Astrocyte (in vitro differentiated cells and primary cell): ENCODE measurements around the gene GPATCH8. TPM values are rescaled to one million over a fixed set of nuclear protein-coding genes. Genes with fewer than 3 reads are reported as not detected.

Experiments
- DNase-seq: peaks from one replicate; pipeline ENCODE4 v3.0.0-alpha.2; 2010; ENCODE audit warnings: low read depth
- FAIRE-seq: peaks from 2 replicates; lab custom pipeline; 2011; peaks lifted over from hg19 to GRCh38; lab: Jason Lieb, UNC
- H2AFZ ChIP-seq: 2 replicates; pipeline ENCODE4 v1.6.0; 2012; ENCODE audit warnings: low read depth, low read length, inconsistent platforms
- H3K27ac ChIP-seq: 2 replicates; pipeline ENCODE4 v1.5.1; 2011; ENCODE audit warnings: low read depth, low read length, inconsistent platforms
- H3K27me3 ChIP-seq: 2 replicates; pipeline ENCODE4 v1.6.0; 2011; ENCODE audit warnings: low read length, inconsistent platforms; ENCODE audit not compliant: insufficient read depth
- H3K36me3 ChIP-seq: 2 replicates; pipeline ENCODE4 v1.5.1; 2011; ENCODE audit warnings: low read length, inconsistent platforms; ENCODE audit not compliant: insufficient read depth
- H3K4me1 ChIP-seq: 2 replicates; pipeline ENCODE4 v1.5.1; 2011; ENCODE audit warnings: low read length, inconsistent platforms; ENCODE audit not compliant: insufficient read depth
- H3K4me2 ChIP-seq: 2 replicates; pipeline ENCODE4 v1.6.0; 2012; ENCODE audit warnings: low read length, inconsistent platforms
- H3K4me3 ChIP-seq: 2 replicates; pipeline ENCODE4 v1.5.1; 2011; ENCODE audit warnings: low read depth, mild to moderate bottlenecking, low read length, inconsistent platforms; ENCODE audit not compliant: insufficient read depth
- H3K79me2 ChIP-seq: 2 replicates; pipeline ENCODE4 v1.6.0; 2012; ENCODE audit warnings: mild to moderate bottlenecking, low read length, inconsistent platforms; ENCODE audit not compliant: insufficient read depth
- H3K9ac ChIP-seq: 2 replicates; pipeline ENCODE4 v1.6.0; 2012; ENCODE audit warnings: mild to moderate bottlenecking, low read length, inconsistent platforms
- H3K9me3 ChIP-seq: 2 replicates; pipeline ENCODE4 v1.5.1; 2012; ENCODE audit warnings: low read depth, mild to moderate bottlenecking, low read length, inconsistent platforms; ENCODE audit not compliant: insufficient read depth
- H4K20me1 ChIP-seq: 2 replicates; pipeline ENCODE4 v1.6.0; 2012; ENCODE audit warnings: low read length, inconsistent platforms; ENCODE audit not compliant: insufficient read depth
- H3K27ac Mint-ChIP-seq: one replicate; pipeline ENCODE4 v1.8.0; 2021; ENCODE audit warnings: mild to moderate bottlenecking, mixed read lengths; ENCODE audit not compliant: unreplicated experiment
- H3K27me3 Mint-ChIP-seq: one replicate; pipeline ENCODE4 v1.8.0; 2021; ENCODE audit warnings: low read depth, mixed read lengths; ENCODE audit not compliant: unreplicated experiment
- H3K36me3 Mint-ChIP-seq: one replicate; pipeline ENCODE4 v1.8.0; 2021; ENCODE audit warnings: low read depth, mixed read lengths; ENCODE audit not compliant: unreplicated experiment
- H3K4me1 Mint-ChIP-seq: one replicate; pipeline ENCODE4 v1.8.0; 2021; ENCODE audit warnings: low read depth, mixed read lengths; ENCODE audit not compliant: unreplicated experiment
- H3K4me3 Mint-ChIP-seq: one replicate; pipeline ENCODE4 v1.8.0; 2021; ENCODE audit warnings: mild to moderate bottlenecking, moderate library complexity, mixed read lengths; ENCODE audit not compliant: unreplicated experiment
- H3K9me3 Mint-ChIP-seq: one replicate; pipeline ENCODE4 v1.8.0; 2021; ENCODE audit warnings: mild to moderate bottlenecking, mixed read lengths; ENCODE audit not compliant: unreplicated experiment
- EZH2 ChIP-seq: IDR thresholded peaks from 2 replicates; pipeline ENCODE4 v1.6.1; 2012; ENCODE audit warnings: mild to moderate bottlenecking, low read length, inconsistent platforms; ENCODE audit not compliant: insufficient read depth
- total RNA-seq: library from RNA; stranded (reverse); gene quantifications from 2 replicates; pipeline ENCODE4 v1.2.1, GENCODE V29; 2021
- TF ChIP-seq, protein P1 (sequence below): IDR thresholded peaks from 2 replicates; pipeline ENCODE4 v1.5.1; 2011; ENCODE audit warnings: low read depth, mild to moderate bottlenecking, inconsistent platforms, low read length, moderate library complexity; ENCODE audit not compliant: insufficient read depth

The GPATCH8 gene
- total RNA-seq, 1 donor from 2014 or later, result 43.3 TPM

- FAIRE-seq (no peak), DNase-seq (no peak)
- Histone ChIP-seq H3K27me3 (no peaks in the 10 kb centered on the region), H3K4me3 (no peak overlapping the region), H3K9me3 (no peaks in the 10 kb centered on the region), H3K27ac (no peak overlapping the region), H3K9ac (no peak overlapping the region), H3K4me2 (no peak overlapping the region), H4K20me1 (peaks cover 55% of the 10 kb centered on the region), H3K36me3 (peaks cover 6% of the 10 kb centered on the region), H2AFZ (no peak overlapping the region), H3K4me1 (no peaks in the 10 kb centered on the region), H3K79me2 (peaks cover 85% of the 10 kb centered on the region)
- Mint-ChIP-seq H3K27me3 (no peaks in the 10 kb centered on the region), H3K27ac (no peak overlapping the region), H3K9me3 (no peaks in the 10 kb centered on the region), H3K4me1 (peaks cover 30% of the 10 kb centered on the region), H3K4me3 (no peak overlapping the region), H3K36me3 (peaks cover 1% of the 10 kb centered on the region)
- no peak for TF ChIP-seq EZH2
- TF ChIP-seq, protein P1, sequence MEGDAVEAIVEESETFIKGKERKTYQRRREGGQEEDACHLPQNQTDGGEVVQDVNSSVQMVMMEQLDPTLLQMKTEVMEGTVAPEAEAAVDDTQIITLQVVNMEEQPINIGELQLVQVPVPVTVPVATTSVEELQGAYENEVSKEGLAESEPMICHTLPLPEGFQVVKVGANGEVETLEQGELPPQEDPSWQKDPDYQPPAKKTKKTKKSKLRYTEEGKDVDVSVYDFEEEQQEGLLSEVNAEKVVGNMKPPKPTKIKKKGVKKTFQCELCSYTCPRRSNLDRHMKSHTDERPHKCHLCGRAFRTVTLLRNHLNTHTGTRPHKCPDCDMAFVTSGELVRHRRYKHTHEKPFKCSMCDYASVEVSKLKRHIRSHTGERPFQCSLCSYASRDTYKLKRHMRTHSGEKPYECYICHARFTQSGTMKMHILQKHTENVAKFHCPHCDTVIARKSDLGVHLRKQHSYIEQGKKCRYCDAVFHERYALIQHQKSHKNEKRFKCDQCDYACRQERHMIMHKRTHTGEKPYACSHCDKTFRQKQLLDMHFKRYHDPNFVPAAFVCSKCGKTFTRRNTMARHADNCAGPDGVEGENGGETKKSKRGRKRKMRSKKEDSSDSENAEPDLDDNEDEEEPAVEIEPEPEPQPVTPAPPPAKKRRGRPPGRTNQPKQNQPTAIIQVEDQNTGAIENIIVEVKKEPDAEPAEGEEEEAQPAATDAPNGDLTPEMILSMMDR, result no peak
Observed at GRCh38 chr17:44469676-44470075, 33.5 kb downstream of the GPATCH8 start.

GRCh38 chr17:44467108-44467507 lies 36.1 kb downstream of the GPATCH8 start:
- Histone ChIP-seq H3K4me1 (peaks cover 6% of the 10 kb centered on the region), H3K9me3 (no peaks in the 10 kb centered on the region), H3K9ac (no peak overlapping the region), H3K27ac (no peak overlapping the region), H3K36me3 (peaks cover 14% of the 10 kb centered on the region), H3K79me2 (peaks cover 77% of the 10 kb centered on the region), H4K20me1 (peaks cover 53% of the 10 kb centered on the region), H2AFZ (no peak overlapping the region), H3K4me2 (peak overlapping the region; percentile 48), H3K27me3 (no peaks in the 10 kb centered on the region), H3K4me3 (no peak overlapping the region)
- no peak for DNase-seq
- FAIRE-seq, result no peak
- TF ChIP-seq, protein P1, result no peak
- TF ChIP-seq EZH2, result no peak
- Mint-ChIP-seq H3K9me3 (no peaks in the 10 kb centered on the region), H3K27me3 (no peaks in the 10 kb centered on the region), H3K4me1 (peaks cover 37% of the 10 kb centered on the region), H3K4me3 (no peak overlapping the region), H3K27ac (no peak overlapping the region), H3K36me3 (peaks cover 2% of the 10 kb centered on the region)

GRCh38 chr17:44466339-44466738 lies 36.9 kb downstream of the GPATCH8 start:
- H3K27ac ChIP-seq, result no peak overlapping the region
- peaks cover 6% of the 10 kb centered on the region for H3K4me1 ChIP-seq
- no peak overlapping the region for H3K4me3 Mint-ChIP-seq
- H4K20me1 ChIP-seq, result peaks cover 57% of the 10 kb centered on the region
- H3K27me3 ChIP-seq, result no peaks in the 10 kb centered on the region
- H2AFZ ChIP-seq, result no peak overlapping the region
- TF ChIP-seq, protein P1, result no peak
- TF ChIP-seq EZH2, result no peak
- no peak overlapping the region for H3K4me3 ChIP-seq
- H3K27ac Mint-ChIP-seq, result no peak overlapping the region
- H3K27me3 Mint-ChIP-seq, result no peaks in the 10 kb centered on the region
- peaks cover 70% of the 10 kb centered on the region for H3K79me2 ChIP-seq
- no peaks in the 10 kb centered on the region for H3K9me3 Mint-ChIP-seq
- no peak overlapping the region for H3K9ac ChIP-seq
- H3K4me1 Mint-ChIP-seq, result peaks cover 37% of the 10 kb centered on the region
- H3K4me2 ChIP-seq, result peak overlapping the region; percentile 48
- no peak for FAIRE-seq
- H3K36me3 Mint-ChIP-seq, result peaks cover 4% of the 10 kb centered on the region
- no peak for DNase-seq
- H3K9me3 ChIP-seq, result no peaks in the 10 kb centered on the region
- H3K36me3 ChIP-seq, result peaks cover 15% of the 10 kb centered on the region
